Heart left ventricle (tissue), 16 donors: ENCODE data around the gene CHRDL2. TPM values are rescaled to one million over a fixed set of nuclear protein-coding genes. Genes with fewer than 3 reads are reported as not detected.
A peak's percentile ranks its signal among the peaks of the same experiment; 100 is the strongest.

ENCODE experiments used
- ATAC-seq, 4 donors: fragments of 200-7000 bp; cut with Tn5 transposase; one replicate each; pipeline ENCODE4 v1.9.1; 2020 to 2022; ENCODE audit warnings: moderate library complexity in 4 of 4, mild to moderate bottlenecking in 3 of 4, moderate number of reproducible peaks in 1 of 4
- DNase-seq, 5 donors: peaks; one replicate each; pipeline ENCODE4 v3.0.0-alpha.2; 2020
- H3K27ac ChIP-seq, 12 donors: fragments of 200-600 bp; sonication (generic) in 4 of 12; one replicate each; pipeline versions ENCODE4 v1.5.0 to v1.8.0; 2016 to 2022; ENCODE audit warnings: mild to moderate bottlenecking in 2 of 12
- H3K27me3 ChIP-seq, 9 donors: fragments of 200-600 bp; sonication (generic) in 2 of 9; one replicate each; pipeline versions ENCODE4 v1.5.1 to v1.8.0; 2016 to 2022; ENCODE audit warnings: mild to moderate bottlenecking in 3 of 9
- H3K36me3 ChIP-seq, 9 donors: fragments of 200-600 bp; sonication (generic) in 2 of 9; one replicate each; pipeline versions ENCODE4 v1.5.0 to v1.8.0; 2018 to 2022; ENCODE audit warnings: mild to moderate bottlenecking in 2 of 9
- H3K4me1 ChIP-seq, 12 donors: fragments of 200-600 bp; sonication (generic) in 4 of 12; one replicate each; pipeline versions ENCODE4 v1.5.0 to v1.8.0; 2016 to 2022; ENCODE audit warnings: mild to moderate bottlenecking in 3 of 12
- H3K4me3 ChIP-seq, 12 donors: fragments of 200-600 bp; sonication (generic) in 4 of 12; one replicate each; pipeline versions ENCODE4 v1.5.0 to v1.8.0; 2017 to 2022; ENCODE audit warnings: mild to moderate bottlenecking in 9 of 12, moderate library complexity in 4 of 12
- H3K9me3 ChIP-seq, 12 donors: fragments of 200-600 bp; sonication (generic) in 4 of 12; one replicate each; pipeline versions ENCODE4 v1.5.0 to v1.8.0; 2016 to 2022; ENCODE audit warnings: mild to moderate bottlenecking in 1 of 12
- POLR2A ChIP-seq, 2 donors: fragments of 450-650 bp; IDR thresholded peaks; one replicate each; pipeline ENCODE4 v1.6.1; 2017; ENCODE audit warnings: antibody characterized with exemption in 2 of 2, mild to moderate bottlenecking in 2 of 2, moderate library complexity in 2 of 2
- WGBS, 4 donors: extraction: QIAGEN DNeasy Blood & Tissue Kit in 2 of 4; methylation state at CpG; one replicate each; pipeline versions ENCODE4 v1.1.5 to v1.1.7; 2013 to 2018; 5-methylcytosine and 5-hydroxymethylcytosine counted together
- intact Hi-C, 10 donors: fragments of 100-400 bp; cut with DNase I; formaldehyde crosslinking; loops; one replicate each; pipeline versions ENCODE4 v1.11.1 to v1.14.2; 2022
- polyA plus RNA-seq, 2 donors: library from polyadenylated mRNA; stranded (reverse); fragments of 200-250 nt; gene quantifications; one replicate each; pipeline ENCODE4 v1.2.3, GENCODE V29; 2013
- total RNA-seq, 9 donors: library from RNA; depleted of rRNA in 2 of 9; stranded (reverse); fragments of >200 nt in 2 of 9; fragmentation: NEBNext Ultra II Directional in 3 of 9; extraction: Animal tissue kit (Norgen Biotek cat#: 25700) in 3 of 9; gene quantifications; one replicate each; pipeline versions ENCODE4 v1.1.0 to v1.2.4, GENCODE V29; 2016 to 2023
- TF ChIP-seq, protein P1 (sequence below), 12 donors: fragments of 200-600 bp; sonication (generic) in 4 of 12; IDR thresholded peaks; one replicate each; pipeline versions ENCODE4 v1.5.0 to v1.8.0; 2018 to 2022; ENCODE audit warnings: antibody characterized with exemption in 12 of 12, mild to moderate bottlenecking in 5 of 12
- donor health status: ischemic (EF 13 %, LVEDD 7.1; RV severe dilation, severe dysfunction).
- donor health status: healthy with polysubstance abuse.
- donor health status: DM: no; HTN: yes; CAD: no.
- donor health status: DM: no; HTN: no; CAD: no.
- donor health status: ischemic (EF 25% LVEDD 6.9; RV normal size, moderate dysfunction).
- donor health status: ischemic (EF 25% LVEDD 5.7; RV mildly dilated, moderate dysfunction).
- donor health status: healthy.
- donor health status: DM: yes; HTN: yes; CAD: no.
- donor health status: ischemic (EF 35%, LVEDD 5.7; RV mildly dilated, moderate dysfunction).
- donor health status: nonischemic (EF 11% LVEDD 7.7; RV severe dilation, severe dysfunction).
- donor health status: DM: yes; HTN: yes; CAD: no.
- donor health status: PGD.
- donor health status: ischemic (EF 29% LVEDD 5.4; RV normal size, mild dysfunction).
- donor health status: nonischemic (EF 23%, LVEDD 6.1; RV moderate dilation, normal function).

CHRDL2 gene
- total and polyA plus RNA-seq, 11 donors = 1.5 to 13.4 (median 3.4) TPM

- DNase-seq (peak; percentile 83 to 96 (median 86)), ATAC-seq (peak; percentile 74 to 97 (median 94))
- peaks cover 0 to 23% (median 13%) of the 10 kb centered on the region in 12 donors for H3K4me1 ChIP-seq
- TF ChIP-seq, protein P1, sequence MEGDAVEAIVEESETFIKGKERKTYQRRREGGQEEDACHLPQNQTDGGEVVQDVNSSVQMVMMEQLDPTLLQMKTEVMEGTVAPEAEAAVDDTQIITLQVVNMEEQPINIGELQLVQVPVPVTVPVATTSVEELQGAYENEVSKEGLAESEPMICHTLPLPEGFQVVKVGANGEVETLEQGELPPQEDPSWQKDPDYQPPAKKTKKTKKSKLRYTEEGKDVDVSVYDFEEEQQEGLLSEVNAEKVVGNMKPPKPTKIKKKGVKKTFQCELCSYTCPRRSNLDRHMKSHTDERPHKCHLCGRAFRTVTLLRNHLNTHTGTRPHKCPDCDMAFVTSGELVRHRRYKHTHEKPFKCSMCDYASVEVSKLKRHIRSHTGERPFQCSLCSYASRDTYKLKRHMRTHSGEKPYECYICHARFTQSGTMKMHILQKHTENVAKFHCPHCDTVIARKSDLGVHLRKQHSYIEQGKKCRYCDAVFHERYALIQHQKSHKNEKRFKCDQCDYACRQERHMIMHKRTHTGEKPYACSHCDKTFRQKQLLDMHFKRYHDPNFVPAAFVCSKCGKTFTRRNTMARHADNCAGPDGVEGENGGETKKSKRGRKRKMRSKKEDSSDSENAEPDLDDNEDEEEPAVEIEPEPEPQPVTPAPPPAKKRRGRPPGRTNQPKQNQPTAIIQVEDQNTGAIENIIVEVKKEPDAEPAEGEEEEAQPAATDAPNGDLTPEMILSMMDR (IDR thresholded peaks at IDR 0.05) = no peak
- peak in 1 of 2 donors; percentile 39 for TF ChIP-seq POLR2A (IDR thresholded peaks at IDR 0.05)
- H3K36me3 ChIP-seq = no peaks in the 10 kb centered on the region
- peak overlapping the region; percentile 24 to 89 (median 74) for H3K27ac ChIP-seq
- intact Hi-C loops = no loop called here
- peak overlapping the region in 8 of 12 donors; percentile 2 to 44 (median 20) for H3K4me3 ChIP-seq
- 21 to 24% (median 23%) methylated on average over 14 to 16 of the region's 16 CpGs for WGBS, 4 donors
- H3K27me3 ChIP-seq = no peaks in the 10 kb centered on the region
- H3K9me3 ChIP-seq = no peaks in the 10 kb centered on the region
These were observed 34.1 kb downstream of the CHRDL2 start for GRCh38 chr11:74696939-74697675.

DNA sequence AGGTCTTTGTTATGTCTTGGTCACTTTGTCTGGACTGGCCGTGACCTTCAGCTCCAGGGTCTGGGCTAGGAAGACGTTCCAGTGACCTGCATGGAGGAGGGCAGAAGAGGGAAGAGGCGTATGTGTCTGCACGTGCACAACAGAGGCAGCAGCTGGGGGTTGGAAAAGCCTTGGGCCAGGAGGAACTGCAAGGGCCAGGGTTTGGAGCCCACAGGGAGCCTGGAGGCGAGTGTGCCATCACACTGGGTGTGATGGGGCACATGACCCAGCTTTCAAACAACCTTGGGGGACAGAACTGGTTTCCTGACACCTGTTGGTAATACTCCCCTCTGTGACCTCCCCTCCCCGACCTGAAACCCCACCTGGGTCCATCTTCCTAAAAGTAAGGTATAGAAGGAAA, 34.7 kb downstream of the CHRDL2 start:
- Histone ChIP-seq H3K4me3 (peak overlapping the region in 5 of 12 donors; percentile 6 to 44 (median 31)), H3K36me3 (no peaks in the 10 kb centered on the region), H3K4me1 (peaks cover 0 to 23% (median 13%) of the 10 kb centered on the region in 12 donors), H3K27me3 (no peaks in the 10 kb centered on the region), H3K27ac (peak overlapping the region; percentile 24 to 89 (median 74)), H3K9me3 (no peaks in the 10 kb centered on the region)
- peak in 1 of 5 donors; percentile 51 for DNase-seq
- 60 to 71% (median 65%) methylated on average over 6 of the region's 6 CpGs for WGBS, 4 donors
- intact Hi-C loops = no loop called here
- peak in 3 of 4 donors; percentile 13 to 48 (median 23) for ATAC-seq
- TF ChIP-seq POLR2A (IDR thresholded peaks at IDR 0.05) = no peak
- TF ChIP-seq, protein P1 (IDR thresholded peaks at IDR 0.05) = no peak

GRCh38 chr11:74695705-74696280, 35.4 kb downstream of the CHRDL2 start:
- 88 to 96% (median 92%) methylated on average over 10 to 11 of the region's 11 CpGs for WGBS, 4 donors
- Histone ChIP-seq H3K27ac (peak overlapping the region in 7 of 12 donors; percentile 64 to 89 (median 84)), H3K9me3 (no peaks in the 10 kb centered on the region), H3K4me3 (no peak overlapping the region), H3K27me3 (no peaks in the 10 kb centered on the region), H3K36me3 (no peaks in the 10 kb centered on the region), H3K4me1 (peaks cover 0 to 23% (median 13%) of the 10 kb centered on the region in 12 donors)
- DNase-seq (no peak), ATAC-seq (no peak)
- intact Hi-C loops = no loop called here
- no peak for TF ChIP-seq POLR2A (IDR thresholded peaks at IDR 0.05)
- TF ChIP-seq, protein P1 (IDR thresholded peaks at IDR 0.05) = no peak
